HG03439 (cell line): ENCODE results near the gene DHRS12.

Source experiments
- ATAC-seq: cut with Tn5 transposase; IDR thresholded peaks from one replicate; pipeline ENCODE4 v1.9.1; 2021; ENCODE audit warnings: mild to moderate bottlenecking, moderate library complexity; ENCODE audit not compliant: unreplicated experiment

DHRS12 gene

DNA sequence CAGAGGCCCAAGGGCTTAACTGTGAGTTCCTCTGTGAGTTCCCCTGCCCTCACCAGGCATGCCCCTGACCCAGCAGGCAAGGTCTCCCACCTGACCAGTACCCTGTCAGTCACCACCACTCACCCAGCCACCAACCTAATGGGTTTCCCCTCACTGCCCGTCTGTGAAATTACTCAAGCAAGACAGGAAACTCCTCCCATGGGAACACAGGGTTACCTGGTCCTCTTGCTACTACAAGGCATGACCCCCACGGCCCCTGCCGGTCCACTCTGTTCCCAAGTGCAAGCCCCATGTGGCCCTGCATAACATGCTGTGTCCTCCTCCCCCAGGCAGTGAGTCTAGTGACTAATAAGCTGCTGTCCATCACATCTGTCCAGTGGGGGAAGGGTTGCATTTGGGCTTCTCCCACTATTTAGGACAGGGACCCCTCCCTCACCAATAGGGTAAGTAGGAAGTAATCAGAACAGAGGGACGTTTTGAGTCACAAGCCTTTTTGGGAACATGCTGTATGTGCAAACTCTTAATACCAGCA is 8.0 kb upstream of the DHRS12 start:
- no peak for ATAC-seq

- no peak for ATAC-seq
Measured at GRCh38 chr13:51811046-51811445, 7.1 kb upstream of the DHRS12 start.

- no peak for ATAC-seq
Measured at GRCh38 chr13:51808811-51809210, 4.8 kb upstream of the DHRS12 start.

GRCh38 chr13:51807041-51807440 is 3.1 kb upstream of the DHRS12 start:
- no peak for ATAC-seq

DNA sequence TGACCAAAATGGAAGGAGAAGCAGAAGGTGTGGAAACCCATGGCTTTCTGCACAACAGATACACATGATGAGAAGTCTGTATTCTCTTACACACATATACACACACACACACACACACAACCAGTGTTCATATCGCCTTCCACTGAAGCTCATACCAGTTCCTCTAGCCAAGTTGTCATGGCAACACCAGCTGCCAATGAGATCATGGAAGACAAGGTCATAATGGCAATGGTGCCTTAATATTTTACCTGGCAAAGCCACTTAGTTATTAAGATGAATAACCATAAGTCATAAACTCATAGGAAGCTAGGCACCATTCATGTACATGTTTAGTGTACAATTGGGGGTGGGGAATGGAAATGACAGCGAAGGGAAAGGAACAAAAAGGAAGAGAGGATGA is 2.6 kb upstream of the DHRS12 start:
- no peak for ATAC-seq

GRCh38 chr13:51805925-51806324 is 2.0 kb upstream of the DHRS12 start:
- ATAC-seq: no peak

- no peak for ATAC-seq
Measured at GRCh38 chr13:51805313-51805712, 1.4 kb upstream of the DHRS12 start.

- ATAC-seq: no peak
Measured at GRCh38 chr13:51804295-51805172, 571 bp upstream of the DHRS12 start.

- ATAC-seq: no peak
Measured at GRCh38 chr13:51802631-51803418, 1.1 kb downstream of the DHRS12 start.

- ATAC-seq: no peak
Measured at GRCh38 chr13:51801631-51802099, 2.3 kb downstream of the DHRS12 start.

GRCh38 chr13:51800486-51800885 is 3.5 kb downstream of the DHRS12 start:
- ATAC-seq: no peak

DNA sequence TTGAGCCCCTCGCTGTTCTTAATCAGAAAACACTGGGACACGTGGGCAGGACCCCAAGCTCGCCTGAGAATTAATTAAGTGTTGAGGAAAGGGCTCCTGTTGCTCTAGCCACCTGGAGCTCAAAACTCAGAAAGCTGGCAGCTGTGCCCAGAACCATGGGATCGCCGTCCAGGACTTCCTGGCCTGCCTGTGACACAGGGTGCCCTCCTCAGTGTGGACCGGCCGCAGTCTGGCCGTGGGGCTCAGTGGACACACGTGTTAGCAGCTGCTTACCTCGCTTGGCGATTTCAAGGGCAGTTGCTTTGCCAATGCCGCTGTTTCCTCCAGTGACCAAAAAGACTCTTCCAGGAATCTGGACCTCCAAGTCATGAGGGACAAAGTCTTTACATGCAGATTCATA is 4.7 kb downstream of the DHRS12 start:
- no peak for ATAC-seq

- peak; percentile 55 for ATAC-seq
Measured at GRCh38 chr13:51797664-51798488, 6.1 kb downstream of the DHRS12 start.

DNA sequence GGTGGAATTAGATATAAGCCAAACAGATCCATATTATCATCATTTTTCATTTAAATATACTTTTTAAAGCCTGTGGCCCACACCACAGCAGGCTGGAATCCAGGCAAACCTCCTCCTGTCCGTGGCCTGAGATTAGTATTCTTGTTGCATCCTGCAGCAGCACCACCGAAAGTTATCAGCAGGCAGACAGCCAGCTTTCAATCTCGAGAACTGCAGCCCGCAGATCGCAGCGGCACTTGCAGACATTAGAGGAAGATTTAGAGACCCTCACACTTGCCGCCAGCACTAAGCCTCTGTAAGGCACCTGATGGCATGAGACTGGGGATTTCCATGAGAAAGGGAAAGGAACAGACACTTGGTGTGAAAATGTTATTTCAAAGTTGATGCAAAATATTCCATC is 7.4 kb downstream of the DHRS12 start:
- no peak for ATAC-seq

DNA sequence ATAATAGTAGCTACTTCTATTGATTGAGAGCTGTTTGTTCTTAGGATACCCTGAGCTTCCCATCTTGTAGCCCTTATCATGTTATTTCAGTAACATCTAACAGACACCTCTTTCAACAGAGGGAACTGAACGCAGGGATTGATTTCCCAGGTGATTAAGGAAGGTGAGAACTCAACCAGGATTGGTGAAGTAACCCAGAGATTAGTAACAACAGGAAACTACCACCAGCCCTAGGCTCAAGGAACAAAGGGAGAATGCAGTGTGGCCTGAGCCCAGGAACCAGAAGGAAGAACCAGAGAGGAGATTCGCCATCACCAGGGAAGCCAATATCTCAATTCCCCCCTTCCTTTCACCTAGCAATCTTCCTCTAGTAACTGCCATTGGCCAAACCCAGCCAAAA is 8.5 kb downstream of the DHRS12 start:
- ATAC-seq: no peak

- no peak for ATAC-seq
Measured at GRCh38 chr13:51794964-51795363, 9.0 kb downstream of the DHRS12 start.

DNA sequence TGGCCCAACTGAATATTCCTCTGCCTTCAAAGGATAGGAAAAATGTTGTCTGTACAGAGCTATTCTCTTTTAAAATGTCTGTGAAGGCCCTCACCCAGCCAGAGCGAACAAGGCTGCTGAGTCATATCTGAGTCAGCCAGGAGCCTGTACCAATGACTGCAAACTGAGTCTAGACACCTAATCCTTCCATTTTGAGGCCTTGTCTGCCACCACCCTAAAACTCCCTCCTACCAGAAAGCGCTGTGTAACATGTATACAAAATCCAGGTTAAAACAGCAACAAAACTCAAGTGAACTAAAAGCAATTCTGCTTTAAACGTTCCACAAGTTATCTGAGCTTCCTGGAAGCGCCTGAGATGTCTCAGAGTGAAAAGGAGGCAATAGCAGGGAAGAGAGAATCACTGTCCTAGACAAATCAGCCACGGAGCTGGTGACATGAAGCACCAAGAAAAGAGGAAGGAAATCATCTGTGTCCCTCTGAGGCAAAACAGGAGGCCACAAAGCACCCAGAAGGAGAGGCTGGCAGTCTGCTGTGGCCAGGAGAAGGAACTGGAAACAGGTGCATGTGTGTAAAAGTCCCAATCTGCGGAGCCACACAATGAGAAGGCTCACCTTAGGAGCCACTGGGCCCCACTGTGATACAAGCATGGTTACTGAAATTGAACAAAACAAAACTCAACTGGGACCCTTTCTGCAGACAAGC is 10.2 kb downstream of the DHRS12 start:
- ATAC-seq: no peak

- ATAC-seq: no peak
Measured at GRCh38 chr13:51786425-51787265, 17.3 kb downstream of the DHRS12 start.

DNA sequence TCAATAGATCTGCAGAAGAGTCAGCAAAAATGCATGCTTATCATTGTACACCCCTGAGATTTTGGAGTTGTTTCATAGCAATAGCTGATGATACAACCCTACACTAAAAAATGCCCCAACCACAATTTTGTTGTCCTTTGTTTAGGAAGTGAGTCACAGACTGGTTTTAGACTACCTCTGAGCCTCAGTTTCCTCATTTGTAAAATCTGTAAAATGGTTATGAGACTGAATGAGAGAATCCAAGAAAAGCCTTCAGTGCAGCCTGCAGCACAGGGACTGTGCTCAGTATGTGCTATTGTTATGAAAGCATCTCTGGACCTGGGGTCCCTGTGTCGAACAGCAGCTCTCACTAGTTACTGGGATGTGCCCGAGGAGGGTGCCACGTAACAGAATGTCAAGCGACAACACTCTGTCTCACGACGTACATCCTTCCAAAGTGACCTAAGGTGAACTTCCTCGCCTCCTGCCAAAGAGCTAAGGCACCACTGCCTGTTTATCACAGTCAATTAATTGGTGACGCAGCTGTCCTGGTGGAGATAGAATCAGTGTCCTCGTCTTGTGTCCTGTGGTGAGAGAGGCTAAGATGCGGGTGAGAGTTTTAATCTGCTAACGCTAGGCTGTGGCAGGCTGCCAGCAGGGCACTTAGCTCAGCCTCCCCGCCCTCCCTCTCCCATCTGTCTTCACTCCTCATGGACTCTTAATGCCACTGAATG is 18.1 kb downstream of the DHRS12 start:
- no peak for ATAC-seq
